CD4-positive, alpha-beta T cell treated with Interleukin-21 for 1 hour (primary cell): ENCODE results near the gene MYH4.

ENCODE experiments used
- DNase-seq: peaks from one replicate; pipeline ENCODE4 v3.0.0-alpha.2; 2020

MYH4 gene

DNA sequence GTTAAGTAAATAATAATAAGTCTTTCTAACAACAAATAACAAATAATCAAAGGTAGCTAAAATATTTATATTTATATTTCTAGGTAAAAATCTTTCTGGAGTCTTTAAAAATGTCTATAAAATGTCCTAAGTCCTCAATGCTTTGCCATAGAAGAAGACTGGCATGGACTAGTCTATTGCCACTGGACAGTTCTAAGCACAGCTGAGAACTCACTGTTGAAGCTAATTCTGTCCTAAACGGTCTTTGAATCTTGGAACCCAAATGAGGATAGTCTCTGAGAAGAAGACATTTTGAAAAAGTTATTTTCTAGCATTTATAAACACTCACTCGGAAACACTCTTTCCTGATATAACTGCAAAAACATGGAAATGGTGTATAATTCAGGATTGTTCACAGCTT is 48.1 kb downstream of the MYH4 start:
- no peak for DNase-seq

DNA sequence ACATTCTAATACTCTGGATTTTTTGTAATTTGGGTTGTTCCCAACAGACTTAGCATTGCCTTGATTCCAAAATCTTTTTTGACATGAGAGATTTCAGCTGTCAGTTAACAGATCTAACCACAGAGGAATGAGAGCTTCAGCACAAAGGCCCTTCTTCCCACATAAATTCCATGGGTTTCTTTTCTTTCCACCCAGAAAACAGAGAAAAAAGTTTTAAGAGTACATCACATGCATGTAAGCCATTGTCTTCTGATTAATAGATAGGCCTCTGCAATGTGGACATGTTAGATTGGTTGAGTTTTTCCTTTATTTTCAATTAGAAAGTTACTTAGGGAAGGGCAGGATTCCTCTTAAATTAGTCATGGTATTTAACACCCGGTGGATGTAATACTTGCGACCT is 48.5 kb downstream of the MYH4 start:
- no peak for DNase-seq

DNA sequence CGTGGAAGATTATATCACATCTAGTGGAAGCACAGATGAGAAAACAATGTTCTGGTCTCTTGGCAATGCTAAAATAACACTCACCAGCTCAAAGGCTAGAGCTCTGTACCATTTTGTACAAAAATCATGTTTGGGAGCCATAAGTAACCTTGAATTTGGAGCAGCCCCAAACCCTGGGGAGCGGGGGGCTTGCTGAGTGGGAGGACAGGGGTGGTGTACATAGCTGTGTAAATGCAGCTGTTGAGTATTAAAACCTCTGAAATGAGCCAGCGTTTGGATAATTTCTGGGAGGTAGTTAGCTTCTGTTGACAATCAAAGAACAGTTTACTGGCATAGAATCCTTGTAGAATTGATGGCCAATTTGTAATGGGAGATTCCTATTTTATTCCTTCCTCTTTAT is 51.9 kb downstream of the MYH4 start:
- DNase-seq = no peak

DNA sequence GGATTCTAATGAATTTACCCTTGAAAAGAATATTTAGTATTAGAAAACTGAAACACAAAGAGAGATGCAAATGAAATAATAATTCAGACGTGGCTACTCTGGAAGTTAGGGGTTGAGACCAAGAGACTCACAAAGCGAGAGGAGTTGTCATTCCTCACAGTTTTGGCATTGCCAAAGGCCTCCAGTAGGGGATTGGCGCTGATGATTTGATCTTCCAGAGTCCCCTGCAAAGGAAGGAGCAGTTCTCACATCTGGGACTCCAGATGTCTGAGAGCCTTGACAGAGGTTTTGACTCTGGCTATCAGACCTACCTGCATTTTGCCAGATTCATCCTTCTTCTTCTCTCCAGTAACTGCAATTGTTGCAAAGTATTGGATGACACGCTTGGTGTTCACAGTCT is 54.2 kb downstream of the MYH4 start:
- no peak for DNase-seq

DNA sequence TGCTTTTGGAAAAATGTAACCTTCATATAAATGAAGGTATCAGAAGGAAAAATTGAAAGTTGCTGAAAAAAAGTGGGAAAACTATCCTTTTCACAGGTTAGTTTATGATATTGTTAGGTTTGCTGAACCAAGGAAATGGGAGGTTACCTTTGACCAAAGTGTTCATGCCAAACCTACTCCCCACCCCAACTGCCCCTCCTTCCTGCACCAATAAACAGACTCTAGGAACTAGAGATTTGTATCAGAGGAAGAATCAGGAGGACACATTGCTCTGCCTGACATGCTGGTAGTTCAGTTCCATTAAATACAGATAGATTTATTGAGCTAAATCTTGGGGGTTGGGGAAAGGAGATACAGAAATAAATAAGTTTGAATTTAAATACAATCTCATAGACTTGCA is 65.8 kb downstream of the MYH4 start:
- no peak for DNase-seq

DNA sequence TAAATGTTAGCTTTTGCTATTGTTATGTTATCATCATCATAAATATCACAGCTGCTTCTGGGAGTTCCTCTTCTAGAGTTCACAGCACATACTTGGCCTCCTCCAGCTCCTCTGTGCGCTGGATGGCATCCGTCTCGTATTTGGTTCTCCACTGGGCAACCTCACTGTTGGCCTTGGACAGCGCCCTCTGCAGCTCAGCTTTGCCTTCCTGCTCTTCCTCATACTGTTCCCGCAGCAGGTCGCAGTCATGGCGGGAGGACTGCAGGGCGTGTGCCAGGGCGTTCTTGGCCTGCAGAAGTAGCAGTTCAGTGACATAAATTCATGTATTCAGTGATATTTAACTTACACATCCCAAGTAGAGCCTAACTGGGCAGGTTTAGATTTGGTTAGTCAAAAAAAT is 71.0 kb downstream of the MYH4 start:
- DNase-seq = no peak

DNA sequence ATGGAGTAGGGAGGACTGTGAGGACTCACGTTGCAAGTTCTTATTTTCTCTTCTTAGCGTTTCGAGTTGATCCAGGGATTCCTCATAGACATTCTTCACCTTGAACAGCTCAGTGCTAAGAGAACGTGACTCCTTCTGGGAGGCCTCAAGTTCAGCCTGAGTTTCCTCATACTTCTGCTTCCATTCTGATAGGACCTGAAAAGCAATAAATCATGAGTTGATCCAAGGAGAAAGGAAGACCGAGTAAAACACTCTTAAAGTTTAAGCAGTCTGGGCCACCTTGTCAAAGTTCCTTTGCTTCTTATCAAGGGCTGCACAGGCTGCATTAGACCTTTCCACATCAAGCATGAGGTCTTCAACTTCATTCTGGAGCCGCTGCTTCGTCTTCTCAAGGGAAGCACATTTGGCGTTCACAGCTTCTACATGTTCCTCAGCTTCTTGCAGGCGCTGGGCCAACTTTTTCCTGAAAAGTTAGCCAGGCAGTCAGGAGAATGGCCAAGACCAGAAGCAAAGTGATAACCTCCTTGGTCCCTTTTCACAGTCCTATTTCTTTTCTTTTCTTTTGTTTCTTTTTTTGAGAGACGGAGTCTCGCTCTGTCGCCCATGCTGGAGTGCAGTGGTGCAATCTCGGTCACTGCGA is 72.7 kb downstream of the MYH4 start:
- no peak for DNase-seq

DNA sequence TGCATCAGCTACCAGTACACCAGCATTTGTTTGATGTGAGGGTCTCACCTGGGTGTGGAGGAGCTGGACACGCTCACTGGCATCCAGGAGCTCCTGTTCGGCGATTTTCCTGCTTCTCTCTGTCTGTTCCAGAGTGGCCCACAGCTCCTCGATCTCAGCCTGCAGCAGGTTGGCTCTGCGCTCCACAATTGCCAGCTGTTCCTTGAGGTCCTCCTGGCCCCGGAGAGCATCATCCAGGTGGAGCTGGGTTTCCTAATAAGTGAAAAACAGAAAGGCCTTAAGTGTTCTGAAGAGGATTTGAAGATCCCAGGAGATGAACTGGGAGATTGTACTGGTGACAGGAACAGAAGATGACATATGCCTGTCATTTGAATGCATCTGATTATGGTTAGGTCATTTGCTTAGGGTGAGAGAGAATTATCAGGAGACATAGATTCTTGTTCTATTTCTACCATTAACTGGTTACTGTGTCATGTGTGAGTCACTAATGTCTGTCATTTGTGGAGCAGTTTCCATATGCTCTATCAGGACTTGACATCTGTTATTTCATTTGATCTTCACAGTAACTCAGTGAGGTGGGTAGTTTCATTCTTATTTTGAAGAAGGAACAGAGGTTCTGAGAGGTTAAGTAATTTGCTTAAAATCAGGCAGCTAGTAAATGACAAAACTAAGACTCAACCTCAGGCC is 75.0 kb downstream of the MYH4 start:
- DNase-seq = no peak
